DMS153 treated with DMSO at 0.1 percent for 48 hours (cell line): Measurements from ENCODE around the gene CHRNB4.

Experiments
- DNase-seq: peaks from one replicate; lab custom pipeline; 2025; ENCODE audit not compliant: unreplicated experiment; lab: John Stamatoyannopoulos, UW

Gene CHRNB4

DNA sequence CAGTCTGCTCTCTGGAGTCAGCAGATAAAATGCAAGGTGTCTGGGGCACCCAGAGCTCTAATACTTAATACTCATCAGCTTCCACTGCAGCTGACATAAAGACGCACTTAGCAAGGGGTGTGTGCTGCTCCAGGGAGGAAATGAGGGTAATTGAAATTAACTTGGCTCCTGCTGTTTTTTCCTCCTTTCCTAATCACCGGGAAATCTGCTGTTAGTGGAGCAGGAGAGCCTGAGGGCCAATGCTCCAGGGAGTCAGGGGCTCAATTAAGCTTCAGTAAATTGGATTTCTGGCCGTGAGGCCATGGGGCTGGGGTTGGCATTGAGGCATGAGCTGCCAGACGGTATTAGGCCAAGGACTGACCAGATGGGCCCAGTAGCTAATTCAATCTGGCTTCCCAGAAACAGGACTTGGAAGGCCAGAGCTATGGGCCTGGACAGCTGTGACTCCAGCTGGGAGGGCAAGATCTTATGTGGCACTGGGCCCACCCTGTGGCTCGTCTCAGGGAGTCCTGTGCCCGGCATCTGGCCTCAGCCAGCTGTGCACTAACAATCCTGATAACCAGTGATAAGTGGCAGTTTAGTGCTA is 30.7 kb upstream of the CHRNB4 start:
- no peak for DNase-seq

GRCh38 chr15:78668987-78669386 is 28.0 kb upstream of the CHRNB4 start:
- no peak for DNase-seq

GRCh38 chr15:78667578-78668236 is 26.7 kb upstream of the CHRNB4 start:
- DNase-seq: no peak

DNA sequence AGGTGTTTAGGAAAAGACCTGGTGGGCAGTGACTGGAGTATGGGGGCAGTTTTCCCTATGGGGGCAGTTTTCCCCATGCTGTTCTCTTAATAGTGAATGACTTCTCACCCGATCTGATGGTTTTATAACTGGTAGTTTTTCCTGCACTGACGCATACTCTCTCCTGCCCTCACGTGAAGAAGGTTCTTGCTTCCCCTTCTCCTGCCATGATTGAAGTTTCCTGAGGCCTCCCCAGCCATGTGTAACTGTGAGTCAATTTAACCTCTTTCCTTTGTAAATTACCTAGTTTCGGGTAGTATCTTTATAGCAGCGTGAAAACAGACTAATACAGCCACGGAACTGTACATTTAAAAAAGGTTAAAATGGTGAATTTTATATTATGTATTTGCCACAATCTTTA is 25.0 kb upstream of the CHRNB4 start:
- DNase-seq: no peak

DNA sequence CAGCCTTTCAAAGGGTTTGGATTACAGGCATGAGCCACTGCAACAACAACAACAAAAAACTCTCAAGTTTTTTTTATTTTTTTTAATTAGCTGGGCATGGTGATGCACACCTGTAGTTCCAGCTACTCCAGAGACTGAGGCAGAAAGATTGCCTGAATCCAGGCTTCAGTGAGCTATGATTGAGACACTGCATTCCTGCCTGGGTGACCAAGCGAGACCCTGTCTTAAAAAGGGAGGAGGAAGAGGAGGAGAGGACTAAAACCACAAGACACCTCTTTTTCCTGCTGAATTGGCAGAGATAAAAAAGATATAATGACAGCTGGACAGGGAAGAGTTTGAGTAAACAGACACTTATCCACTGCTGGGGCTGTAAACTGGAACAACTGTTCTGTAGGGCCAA is 22.7 kb upstream of the CHRNB4 start:
- no peak for DNase-seq

- DNase-seq: no peak
Measured at GRCh38 chr15:78662028-78662427, 21.0 kb upstream of the CHRNB4 start.

- DNase-seq: no peak
Measured at GRCh38 chr15:78661001-78661400, 20.0 kb upstream of the CHRNB4 start.

DNA sequence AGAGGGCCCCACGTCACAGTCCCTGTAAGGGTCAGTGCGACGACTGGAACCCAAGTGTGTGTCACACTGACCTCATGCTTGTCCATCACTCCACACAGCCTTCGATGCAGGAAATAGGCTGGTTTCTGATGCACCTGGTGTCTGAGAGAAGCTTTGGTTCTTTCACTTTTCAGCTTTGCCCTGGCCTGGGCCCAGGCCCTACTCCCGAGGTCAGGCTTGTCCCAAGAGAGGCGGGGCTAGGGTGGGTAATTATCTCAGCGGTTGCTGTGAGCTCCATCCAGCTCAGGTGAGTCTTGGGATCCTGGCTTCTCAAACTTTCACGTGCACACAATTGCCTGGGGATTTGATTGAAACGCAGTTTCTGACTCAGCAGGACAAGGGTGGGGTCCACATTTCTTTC is 19.6 kb upstream of the CHRNB4 start:
- DNase-seq: no peak

DNA sequence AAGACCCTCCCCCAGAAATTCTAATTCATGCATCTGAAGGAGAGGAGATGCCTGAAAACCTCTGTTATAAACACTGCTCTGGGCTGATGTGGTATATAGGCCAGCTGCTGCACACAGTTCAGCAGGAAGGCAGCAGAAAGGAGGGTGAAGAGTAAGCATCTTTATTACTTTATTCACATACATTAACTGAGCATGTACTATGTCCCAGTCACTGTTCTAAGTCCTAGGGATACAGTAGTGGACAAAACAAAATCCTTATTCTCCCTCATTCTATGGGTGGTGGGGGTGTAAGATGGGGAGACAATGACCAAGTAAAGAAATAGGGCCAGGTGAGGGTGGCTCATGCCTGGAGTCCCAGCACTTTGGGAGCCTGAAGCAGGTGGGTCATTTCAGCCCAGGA is 17.8 kb upstream of the CHRNB4 start:
- no peak for DNase-seq

GRCh38 chr15:78654272-78654671 is 13.3 kb upstream of the CHRNB4 start:
- DNase-seq: no peak

DNA sequence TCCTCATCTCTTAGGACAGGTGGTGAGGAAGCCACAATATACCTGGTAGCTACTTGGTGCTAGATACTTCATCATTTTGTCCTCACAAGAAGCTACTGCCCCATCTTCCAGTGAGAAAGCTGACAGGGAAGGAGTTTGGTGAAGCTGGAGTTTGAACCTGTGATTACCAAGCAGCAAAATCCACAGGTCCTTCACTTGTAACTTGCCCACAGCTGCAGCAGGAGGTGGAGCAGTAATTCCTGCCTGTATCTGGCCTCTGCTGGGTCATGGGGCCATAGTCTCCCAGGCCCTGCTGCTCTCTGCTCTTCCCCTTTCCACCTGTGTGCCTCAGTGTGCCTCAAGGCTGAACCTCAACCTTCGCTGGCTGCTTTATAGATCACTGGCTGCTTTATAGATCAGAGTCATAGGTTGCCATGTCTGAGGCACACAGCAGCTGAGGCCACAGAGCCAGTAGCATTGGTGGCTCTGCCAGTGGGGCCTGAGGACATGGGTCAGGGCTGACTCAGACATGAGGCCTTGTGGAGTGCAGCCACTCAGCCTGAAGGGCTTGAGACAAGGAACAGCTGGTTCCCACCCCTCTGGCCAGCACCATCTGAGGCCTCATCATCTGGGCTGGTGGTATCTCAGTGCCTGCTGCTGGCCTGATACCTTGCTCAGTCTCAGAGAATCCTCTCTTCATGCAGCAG is 11.1 kb upstream of the CHRNB4 start:
- DNase-seq: no peak

- no peak for DNase-seq
Measured at GRCh38 chr15:78651007-78651406, 10.0 kb upstream of the CHRNB4 start.

DNA sequence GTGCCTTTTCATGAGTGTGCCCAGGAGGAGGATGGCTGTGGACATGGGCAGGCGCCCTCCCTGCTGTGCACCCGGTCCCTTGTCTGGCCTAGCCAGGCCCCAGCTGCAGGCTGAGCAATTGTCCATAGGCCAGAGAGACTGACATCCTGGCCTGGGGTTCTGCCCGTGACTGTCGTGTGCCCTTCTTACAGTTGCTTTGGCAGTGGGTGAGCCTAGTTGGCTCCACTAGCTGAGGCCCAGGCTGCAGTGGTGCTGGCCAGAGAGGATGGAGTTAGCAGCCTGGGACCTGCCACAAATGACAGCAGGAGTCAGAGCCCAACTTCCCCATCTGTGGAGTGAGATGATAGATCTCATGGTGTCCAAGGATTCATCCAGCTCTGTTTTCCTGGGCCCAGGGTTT is 9.0 kb upstream of the CHRNB4 start:
- DNase-seq: no peak

- no peak for DNase-seq
Measured at GRCh38 chr15:78645009-78645408, 4.0 kb upstream of the CHRNB4 start.

DNA sequence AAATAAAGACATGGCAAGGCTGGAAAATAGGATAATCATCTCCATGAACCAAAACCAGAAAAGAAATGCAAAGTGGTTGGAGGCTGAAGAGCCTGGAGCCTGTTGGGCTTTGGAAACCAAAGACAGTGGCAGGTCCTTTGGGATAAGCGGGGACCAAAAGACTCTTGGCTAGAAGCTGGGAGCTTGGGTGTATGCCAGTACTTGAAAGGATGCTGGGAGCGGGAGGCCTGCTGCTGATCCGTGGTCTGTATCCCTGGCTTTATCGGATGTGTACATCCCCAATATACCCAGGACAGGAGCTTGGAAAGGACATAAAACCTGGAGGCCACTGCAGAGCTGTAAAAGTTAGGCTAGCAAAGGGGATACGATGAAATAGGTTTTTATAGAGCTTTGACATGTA is 1.3 kb upstream of the CHRNB4 start:
- DNase-seq: no peak

DNA sequence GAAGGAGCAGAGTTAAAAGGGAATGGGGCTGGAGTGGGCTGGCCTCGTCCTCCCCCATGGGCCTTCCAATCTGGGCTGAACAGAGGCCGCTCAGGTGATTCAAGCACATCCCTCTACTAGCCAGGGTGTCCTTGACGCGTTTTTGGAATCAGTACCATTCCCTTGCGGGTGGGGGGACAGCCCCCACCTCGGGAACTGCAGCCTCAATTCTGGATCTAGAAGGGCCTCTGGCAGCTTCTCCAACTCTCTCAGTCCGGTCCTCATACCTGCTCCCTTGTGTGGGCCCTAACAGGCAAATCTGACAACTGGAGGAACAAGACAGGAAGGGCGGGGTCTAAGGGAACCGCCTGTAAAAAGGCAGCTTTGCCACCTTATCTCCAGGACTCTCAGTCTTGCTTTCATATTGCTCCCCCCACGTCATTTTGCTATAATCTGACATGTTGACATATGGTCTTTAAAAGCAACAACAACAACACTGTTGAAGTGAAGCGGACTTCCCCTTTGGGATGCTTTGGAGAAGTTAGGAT is 802 bp upstream of the CHRNB4 start:
- DNase-seq: no peak

DNA sequence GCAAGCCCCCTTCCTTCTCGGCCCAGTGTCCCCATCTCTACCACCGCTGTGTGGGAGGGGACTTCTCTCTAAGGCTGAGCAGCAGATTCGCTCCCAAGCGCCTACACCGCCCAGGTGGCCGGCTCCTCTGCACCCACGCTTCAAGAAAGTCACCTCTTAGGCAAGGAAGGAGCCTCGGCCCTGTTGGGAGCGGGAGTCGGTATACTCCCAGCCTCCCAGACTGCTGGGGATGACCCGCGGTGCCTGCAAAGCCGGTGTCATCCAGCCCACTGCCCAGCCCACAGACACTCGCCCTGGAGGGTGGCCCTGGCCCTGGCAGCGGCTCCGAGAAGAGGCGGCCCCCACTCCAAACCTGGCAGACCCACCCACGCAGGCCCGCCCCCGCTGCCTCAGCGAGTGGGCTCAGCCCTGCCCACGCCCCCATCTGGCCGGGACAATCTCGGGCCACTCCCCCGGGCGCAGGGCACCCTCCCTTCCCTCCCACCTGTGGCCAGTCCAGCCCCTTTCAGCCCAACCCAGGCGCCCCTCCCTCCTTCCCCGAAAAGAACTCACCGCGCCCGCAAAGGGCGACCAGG is 396 bp downstream of the CHRNB4 start:
- no peak for DNase-seq

DNA sequence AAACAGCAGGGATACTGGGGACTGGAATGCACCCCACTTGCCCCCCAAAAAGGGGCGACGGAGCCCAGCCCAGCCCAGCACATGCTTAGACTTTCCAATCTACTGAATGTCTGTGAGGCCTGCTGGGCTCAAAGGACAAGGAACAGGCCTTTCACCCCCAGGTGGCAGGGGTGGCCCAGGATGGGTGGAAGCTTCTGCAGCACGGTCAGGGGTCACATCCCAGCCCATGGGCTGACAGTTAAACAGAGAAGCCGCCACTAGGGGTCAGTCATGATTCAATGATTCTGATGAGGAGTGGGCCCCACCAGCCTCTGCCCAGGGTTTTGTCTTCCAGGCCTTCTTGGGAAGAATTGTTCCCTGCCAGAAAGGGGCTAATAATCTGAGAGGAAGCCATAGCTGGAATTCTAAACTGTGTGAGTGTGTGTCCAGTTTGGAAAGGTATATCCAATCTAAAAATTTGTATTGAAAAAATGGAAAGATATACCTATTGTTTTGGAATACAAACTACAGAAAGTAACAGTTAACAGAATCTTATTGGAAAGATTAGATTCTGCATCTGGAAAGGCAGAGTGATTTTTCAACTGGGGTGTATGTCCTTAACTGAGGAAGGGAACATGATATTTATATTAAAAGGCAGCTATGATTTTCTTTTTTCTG is 2.2 kb downstream of the CHRNB4 start:
- DNase-seq: no peak

- DNase-seq: no peak
Measured at GRCh38 chr15:78637776-78638435, 3.1 kb downstream of the CHRNB4 start.

DNA sequence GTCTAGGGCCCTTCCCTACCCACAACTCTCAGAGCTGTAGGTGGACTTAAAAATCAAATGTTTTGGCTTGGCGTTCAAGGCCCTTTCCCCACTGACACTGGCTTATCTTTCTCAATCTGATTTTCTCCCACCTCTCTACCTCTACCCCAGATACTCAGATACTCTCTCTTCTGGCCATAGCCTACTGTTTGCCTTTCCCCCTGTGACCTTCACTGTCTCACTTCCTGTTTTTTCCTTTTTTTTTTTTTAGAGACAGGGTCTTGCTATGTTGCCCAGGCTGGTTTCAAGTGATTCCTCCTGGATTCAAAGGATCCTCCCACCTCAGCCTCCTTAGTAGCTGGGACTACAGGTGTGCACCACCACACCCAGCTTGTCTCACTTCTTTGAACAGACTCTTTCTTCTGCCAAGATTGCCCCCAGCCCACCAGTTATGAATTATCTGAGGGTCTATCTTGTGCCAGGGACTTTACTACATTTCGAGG is 4.6 kb downstream of the CHRNB4 start:
- no peak for DNase-seq

DNA sequence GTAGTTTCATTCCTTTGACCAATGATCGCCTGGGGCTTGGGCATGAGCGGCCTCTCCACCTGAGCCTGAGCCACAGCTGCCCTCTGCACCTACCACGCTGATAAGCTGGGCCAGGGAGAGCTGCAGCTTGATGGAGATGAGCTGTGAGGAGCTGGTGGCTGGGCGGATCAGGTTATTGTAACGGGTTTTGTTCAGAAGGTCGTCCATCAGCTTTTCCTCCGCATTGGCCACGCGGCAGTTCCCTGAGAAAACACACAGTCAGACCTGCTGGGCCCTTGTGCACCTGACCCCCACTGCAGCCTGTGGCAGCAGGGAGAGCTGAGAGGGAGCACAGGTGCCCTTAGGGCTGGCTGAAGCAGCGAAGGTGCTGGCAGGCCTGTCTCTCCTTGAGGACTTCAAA is 5.7 kb downstream of the CHRNB4 start:
- DNase-seq: no peak
